ENCODE measurements around the gene LRRN2. TPM values are rescaled to one million over a fixed set of nuclear protein-coding genes. Genes with fewer than 3 reads are reported as not detected.

LRRN2 gene
- total RNA-seq, 4 donors from 2014 or later, result 2.0 to 32.9 (median 23.8) TPM

GRCh38 chr1:204600968-204601367 is 84.6 kb downstream of the LRRN2 start:
- H3K9me3 ChIP-seq, result no peaks in the 10 kb centered on the region
- in situ Hi-C loops (cut with MboI; ENCODE audit: low pct_ligation_motif_present in 1 of 4, low pct_unique_long_range_greater_than_20kb in 1 of 4, low sequenced_read_pairs in 3 of 4) (no loop called here), intact Hi-C loops (cut with DNase I; ENCODE audit: low total_unique reads) (no loop called here)
- no peaks in the 10 kb centered on the region for H3K4me1 ChIP-seq
- H3K4me3 ChIP-seq, result no peak overlapping the region
- 82 to 92% methylated on average over 2 to 4 of the region's 4 CpGs for WGBS, 2 donors (ENCODE audit: low coverage in 1 of 2)
- no peak for DNase-seq
- H3K27me3 ChIP-seq, result no peaks in the 10 kb centered on the region
- TF ChIP-seq POLR2AphosphoS5 (IDR thresholded peaks at IDR 0.05) (no peak), CTCF (IDR thresholded peaks at IDR 0.05) (no peak), POLR2A (IDR thresholded peaks at IDR 0.05) (no peak), EP300 (IDR thresholded peaks at IDR 0.05; ENCODE audit: low read depth) (no peak)
- H3K36me3 ChIP-seq, result no peaks in the 10 kb centered on the region
- no peak overlapping the region for H3K27ac ChIP-seq

- in situ Hi-C loops (cut with MboI; ENCODE audit: low pct_ligation_motif_present in 1 of 4, low pct_unique_long_range_greater_than_20kb in 1 of 4, low sequenced_read_pairs in 3 of 4) (no loop called here), intact Hi-C loops (cut with DNase I; ENCODE audit: low total_unique reads) (no loop called here)
- Histone ChIP-seq H3K27me3 (no peaks in the 10 kb centered on the region), H3K9me3 (no peaks in the 10 kb centered on the region), H3K4me1 (no peaks in the 10 kb centered on the region), H3K27ac (no peak overlapping the region), H3K4me3 (no peak overlapping the region), H3K36me3 (no peaks in the 10 kb centered on the region)
- DNase-seq, result no peak
- TF ChIP-seq POLR2AphosphoS5 (IDR thresholded peaks at IDR 0.05) (no peak), POLR2A (IDR thresholded peaks at IDR 0.05) (no peak), EP300 (IDR thresholded peaks at IDR 0.05; ENCODE audit: low read depth) (no peak)
- 96% methylated on average over 5 of the region's 5 CpGs; no CpG with 5 or more reads in 1 of the 2 donors for WGBS, 2 donors (ENCODE audit: low coverage in 1 of 2)
Measured at GRCh38 chr1:204600203-204600602, 85.3 kb downstream of the LRRN2 start.

GRCh38 chr1:204599596-204599995 is 85.9 kb downstream of the LRRN2 start:
- DNase-seq, result no peak
- H3K9me3 ChIP-seq, result no peaks in the 10 kb centered on the region
- H3K27ac ChIP-seq, result no peak overlapping the region
- intact Hi-C loops (cut with DNase I; ENCODE audit: low total_unique reads) (no loop called here), in situ Hi-C loops (cut with MboI; ENCODE audit: low pct_ligation_motif_present in 1 of 4, low pct_unique_long_range_greater_than_20kb in 1 of 4, low sequenced_read_pairs in 3 of 4) (no loop called here)
- H3K4me1 ChIP-seq, result no peaks in the 10 kb centered on the region
- H3K27me3 ChIP-seq, result no peaks in the 10 kb centered on the region
- no peaks in the 10 kb centered on the region for H3K36me3 ChIP-seq
- TF ChIP-seq EP300 (IDR thresholded peaks at IDR 0.05; ENCODE audit: low read depth) (no peak), POLR2AphosphoS5 (IDR thresholded peaks at IDR 0.05) (no peak), POLR2A (IDR thresholded peaks at IDR 0.05) (no peak), CTCF (IDR thresholded peaks at IDR 0.05) (no peak)
- 90% methylated on average over 10 of the region's 10 CpGs; no CpG with 5 or more reads in 1 of the 2 donors for WGBS, 2 donors (ENCODE audit: low coverage in 1 of 2)
- H3K4me3 ChIP-seq, result no peak overlapping the region

GRCh38 chr1:204599098-204599497 is 86.4 kb downstream of the LRRN2 start:
- intact Hi-C loops (cut with DNase I; ENCODE audit: low total_unique reads), result no loop called here
- no peaks in the 10 kb centered on the region for H3K9me3 ChIP-seq
- TF ChIP-seq CTCF (IDR thresholded peaks at IDR 0.05), result no peak
- TF ChIP-seq EP300 (IDR thresholded peaks at IDR 0.05; ENCODE audit: low read depth), result no peak
- TF ChIP-seq POLR2A (IDR thresholded peaks at IDR 0.05), result no peak
- TF ChIP-seq POLR2AphosphoS5 (IDR thresholded peaks at IDR 0.05), result no peak
- no peaks in the 10 kb centered on the region for H3K36me3 ChIP-seq
- no peaks in the 10 kb centered on the region for H3K4me1 ChIP-seq
- DNase-seq, result no peak
- no peaks in the 10 kb centered on the region for H3K27me3 ChIP-seq
- 82 to 100% methylated on average over 1 to 7 of the region's 8 CpGs for WGBS, 2 donors (ENCODE audit: low coverage in 1 of 2)
- in situ Hi-C loops (cut with MboI; ENCODE audit: low pct_ligation_motif_present in 1 of 4, low pct_unique_long_range_greater_than_20kb in 1 of 4, low sequenced_read_pairs in 3 of 4), result no loop called here
- no peak overlapping the region for H3K4me3 ChIP-seq
- no peak overlapping the region for H3K27ac ChIP-seq

- H3K27me3 ChIP-seq, result no peaks in the 10 kb centered on the region
- no peak overlapping the region for H3K27ac ChIP-seq
- no peak for TF ChIP-seq CTCF (IDR thresholded peaks at IDR 0.05)
- no peak for TF ChIP-seq POLR2AphosphoS5 (IDR thresholded peaks at IDR 0.05)
- TF ChIP-seq POLR2A (IDR thresholded peaks at IDR 0.05), result no peak
- in situ Hi-C loops (cut with MboI; ENCODE audit: low pct_ligation_motif_present in 1 of 4, low pct_unique_long_range_greater_than_20kb in 1 of 4, low sequenced_read_pairs in 3 of 4) (no loop called here), intact Hi-C loops (cut with DNase I; ENCODE audit: low total_unique reads) (no loop called here)
- no peak overlapping the region for H3K4me3 ChIP-seq
- no peaks in the 10 kb centered on the region for H3K36me3 ChIP-seq
- 75 to 82% methylated on average over 2 to 4 of the region's 4 CpGs for WGBS, 2 donors (ENCODE audit: low coverage in 1 of 2)
- H3K4me1 ChIP-seq, result no peaks in the 10 kb centered on the region
- DNase-seq, result no peak
- H3K9me3 ChIP-seq, result no peaks in the 10 kb centered on the region
Measured at GRCh38 chr1:204598319-204598969, 87.1 kb downstream of the LRRN2 start.
